ENCODE data around the gene PMEPA1. TPM values are rescaled to one million over a fixed set of nuclear protein-coding genes. Genes with fewer than 3 reads are reported as not detected.

PMEPA1 gene
- total RNA-seq, 6 donors from 2014 or later = 2.1 to 60.9 (median 17.6) TPM

GRCh38 chr20:57684808-57685140 is 25.0 kb downstream of the PMEPA1 start:
- TF ChIP-seq POLR2AphosphoS5 (IDR thresholded peaks at IDR 0.05) (no peak), CTCF (IDR thresholded peaks at IDR 0.05) (no peak), POLR2A (IDR thresholded peaks at IDR 0.05) (no peak), EP300 (IDR thresholded peaks at IDR 0.05) (no peak)
- no peaks in the 10 kb centered on the region for H3K9me3 ChIP-seq
- no peak overlapping the region for H3K4me3 ChIP-seq
- WGBS, 2 donors = 56 to 69% methylated on average over 5 of the region's 5 CpGs
- H3K36me3 ChIP-seq = no peaks in the 10 kb centered on the region
- peaks cover 6 to 25% (median 9%) of the 10 kb centered on the region in 4 donors for H3K4me1 ChIP-seq
- no peak overlapping the region for H3K27ac ChIP-seq
- DNase-seq (no peak), ATAC-seq (ENCODE audit: low FRiP score in 2 of 2) (no peak)
- H3K27me3 ChIP-seq = no peaks in the 10 kb centered on the region

GRCh38 chr20:57683881-57684807 is 25.7 kb downstream of the PMEPA1 start:
- TF ChIP-seq EP300 (IDR thresholded peaks at IDR 0.05) = no peak
- TF ChIP-seq CTCF (IDR thresholded peaks at IDR 0.05) = no peak
- TF ChIP-seq POLR2A (IDR thresholded peaks at IDR 0.05) = no peak
- TF ChIP-seq POLR2AphosphoS5 (IDR thresholded peaks at IDR 0.05) = no peak
- H3K27ac ChIP-seq = no peak overlapping the region

GRCh38 chr20:57683287-57683686 is 26.5 kb downstream of the PMEPA1 start:
- DNase-seq (no peak), ATAC-seq (ENCODE audit: low FRiP score in 2 of 2) (no peak)
- Histone ChIP-seq H3K27me3 (no peaks in the 10 kb centered on the region), H3K4me3 (no peak overlapping the region), H3K4me1 (peaks cover 6 to 15% (median 9%) of the 10 kb centered on the region in 4 donors), H3K27ac (no peak overlapping the region), H3K9me3 (no peaks in the 10 kb centered on the region), H3K36me3 (no peaks in the 10 kb centered on the region)
- 64 to 74% methylated on average over 7 of the region's 7 CpGs for WGBS, 2 donors
- TF ChIP-seq EP300 (IDR thresholded peaks at IDR 0.05) = no peak
- TF ChIP-seq CTCF (IDR thresholded peaks at IDR 0.05) = no peak
- TF ChIP-seq POLR2AphosphoS5 (IDR thresholded peaks at IDR 0.05) = no peak
- TF ChIP-seq POLR2A (IDR thresholded peaks at IDR 0.05) = no peak

More at GRCh38 chr20:57683881-57684807, 25.7 kb downstream of the PMEPA1 start:
- peaks cover 6 to 21% (median 9%) of the 10 kb centered on the region in 4 donors for H3K4me1 ChIP-seq
- DNase-seq (no peak), ATAC-seq (ENCODE audit: low FRiP score in 2 of 2) (no peak)
- H3K36me3 ChIP-seq = no peaks in the 10 kb centered on the region
- no peaks in the 10 kb centered on the region for H3K27me3 ChIP-seq
- H3K9me3 ChIP-seq = no peaks in the 10 kb centered on the region
- WGBS, 2 donors = 88 to 91% methylated on average over 24 to 26 of the region's 26 CpGs
- no peak overlapping the region for H3K4me3 ChIP-seq

GRCh38 chr20:57682184-57683101 is 27.4 kb downstream of the PMEPA1 start:
- Histone ChIP-seq H3K27ac (no peak overlapping the region), H3K4me1 (peaks cover 6 to 17% (median 9%) of the 10 kb centered on the region in 4 donors), H3K4me3 (no peak overlapping the region), H3K9me3 (no peaks in the 10 kb centered on the region), H3K36me3 (no peaks in the 10 kb centered on the region), H3K27me3 (no peaks in the 10 kb centered on the region)
- TF ChIP-seq POLR2A (IDR thresholded peaks at IDR 0.05) (no peak), CTCF (IDR thresholded peaks at IDR 0.05) (no peak), POLR2AphosphoS5 (IDR thresholded peaks at IDR 0.05) (no peak), EP300 (IDR thresholded peaks at IDR 0.05) (no peak)
- DNase-seq (no peak), ATAC-seq (ENCODE audit: low FRiP score in 2 of 2) (no peak)
- WGBS, 2 donors = 83 to 92% methylated on average over 22 to 28 of the region's 28 CpGs
